Neural cell (in vitro differentiated cells): ENCODE measurements around the gene ADH4. TPM values are rescaled to one million over a fixed set of nuclear protein-coding genes. Genes with fewer than 3 reads are reported as not detected.

ENCODE experiments used
- H2AFZ ChIP-seq: fragments of 200-600, 300-800 bp; sonication (generic), shearing (Covaris generic); 2 replicates; pipeline ENCODE4 v1.6.0; 2014; ENCODE audit warnings: low read depth, mild to moderate bottlenecking, antibody characterized with exemption, low read length, moderate library complexity
- H3F3A ChIP-seq: fragments of 200-600 bp; shearing (Covaris generic); 2 replicates; pipeline ENCODE4 v1.6.1; 2016; ENCODE audit warnings: mild to moderate bottlenecking, moderate library complexity, mixed read lengths, antibody characterized with exemption, low read length; ENCODE audit not compliant: insufficient read depth, poor library complexity, severe bottlenecking
- H3K27ac ChIP-seq: fragments of 200-600, 300-800 bp; sonication (generic), shearing (Covaris generic); 2 replicates; pipeline ENCODE4 v1.5.1; 2014; ENCODE audit warnings: mild to moderate bottlenecking, low read length, moderate library complexity
- H3K27me3 ChIP-seq: fragments of 300-800, 200-600 bp; sonication (generic), shearing (Covaris generic); 2 replicates; pipeline ENCODE4 v1.6.0; 2014; ENCODE audit warnings: mild to moderate bottlenecking, low read depth, low read length, moderate library complexity; ENCODE audit not compliant: insufficient read depth
- H3K36me3 ChIP-seq: fragments of 300-800, 200-600 bp; sonication (generic), shearing (Covaris generic); 2 replicates; pipeline ENCODE4 v1.5.1; 2014; ENCODE audit warnings: mild to moderate bottlenecking, antibody characterized with exemption, low read length, moderate library complexity; ENCODE audit not compliant: insufficient read depth
- H3K4me2 ChIP-seq: fragments of 300-800, 200-600 bp; sonication (generic), shearing (Covaris generic); 2 replicates; pipeline ENCODE4 v1.6.0; 2014; ENCODE audit warnings: mild to moderate bottlenecking, low read length
- H3K4me3 ChIP-seq: fragments of 300-800, 200-600 bp; sonication (generic), shearing (Covaris generic); 2 replicates; pipeline ENCODE4 v1.5.1; 2014; ENCODE audit warnings: mild to moderate bottlenecking, low read length, moderate library complexity
- H3K79me2 ChIP-seq: fragments of 200-600 bp; shearing (Covaris generic); replicated peaks from 2 replicates; pipeline ENCODE4 v1.6.0; 2014; ENCODE audit warnings: mild to moderate bottlenecking, low read length, moderate library complexity; ENCODE audit not compliant: insufficient read depth
- H3K9ac ChIP-seq: fragments of 300-800, 200-600 bp; sonication (generic), shearing (Covaris generic); 2 replicates; pipeline ENCODE4 v1.6.1; 2016; ENCODE audit warnings: mild to moderate bottlenecking, low read length, mixed read lengths
- H3K9me2 ChIP-seq: fragments of 200-600 bp; shearing (Covaris generic); 2 replicates; pipeline ENCODE4 v1.6.1; 2016; ENCODE audit warnings: mild to moderate bottlenecking, low read length, mixed read lengths; ENCODE audit not compliant: insufficient read depth
- H3K9me3 ChIP-seq: fragments of 200-600, 300-800 bp; sonication (generic), shearing (Covaris generic); 2 replicates; pipeline ENCODE4 v1.6.1; 2016; ENCODE audit warnings: mild to moderate bottlenecking, mixed run types, low read length, moderate library complexity, mixed read lengths
- H4K20me1 ChIP-seq: fragments of 200-600 bp; shearing (Covaris generic); 2 replicates; pipeline ENCODE4 v1.6.1; 2016; ENCODE audit warnings: mild to moderate bottlenecking, mixed run types; ENCODE audit not compliant: insufficient read depth
- EP300 ChIP-seq: fragments of 450-650 bp; conservative IDR thresholded peaks from 2 replicates; pipeline ENCODE4 v1.6.1; 2014; ENCODE audit warnings: antibody characterized with exemption, mild to moderate bottlenecking, moderate library complexity; ENCODE audit not compliant: poor library complexity, severe bottlenecking
- EZH2 ChIP-seq: fragments of 200-600, 300-800 bp; shearing (Covaris generic), sonication (generic); IDR thresholded peaks from 2 replicates; pipeline ENCODE4 v1.6.1; 2014; ENCODE audit warnings: antibody characterized with exemption, low read length, borderline replicate concordance, mild to moderate bottlenecking; ENCODE audit not compliant: insufficient read depth, poor library complexity, severe bottlenecking
- MXI1 ChIP-seq: fragments of 450-650 bp; conservative IDR thresholded peaks from 2 replicates; pipeline ENCODE4 v1.6.1; 2014; ENCODE audit warnings: antibody characterized with exemption, mild to moderate bottlenecking; ENCODE audit not compliant: poor library complexity, severe bottlenecking
- POLR2AphosphoS5 ChIP-seq: IDR thresholded peaks from 2 replicates; pipeline ENCODE4 v1.6.1; 2012
- RAD21 ChIP-seq: fragments of 450-650 bp; conservative IDR thresholded peaks from 2 replicates; pipeline ENCODE4 v1.6.1; 2014; ENCODE audit warnings: antibody characterized with exemption, mild to moderate bottlenecking, moderate library complexity
- SMC3 ChIP-seq: fragments of 450-650 bp; conservative IDR thresholded peaks from 2 replicates; pipeline ENCODE4 v1.6.1; 2014; ENCODE audit warnings: antibody characterized with exemption, mild to moderate bottlenecking, moderate library complexity; ENCODE audit not compliant: poor library complexity
- TAF1 ChIP-seq: IDR thresholded peaks from 2 replicates; pipeline ENCODE4 v1.6.1; 2012; ENCODE audit warnings: low read depth
- polyA plus RNA-seq: library from polyadenylated mRNA; depleted of rRNA; stranded (reverse); fragments of >200 nt; gene quantifications from 2 replicates; pipeline ENCODE4 v1.2.3, GENCODE V29; 2014
- TF ChIP-seq, protein P1 (sequence below): IDR thresholded peaks from 2 replicates; pipeline ENCODE4 v1.6.1; 2012; ENCODE audit warnings: borderline replicate concordance
- TF ChIP-seq, protein P2 (sequence below): fragments of 450-650 bp; IDR thresholded peaks from 2 replicates; pipeline ENCODE4 v1.5.1; 2014; ENCODE audit warnings: antibody characterized with exemption, mild to moderate bottlenecking, moderate library complexity; ENCODE audit not compliant: poor library complexity, severe bottlenecking

The ADH4 gene
- polyA plus RNA-seq, 1 donor from 2014 or later = not detected

DNA sequence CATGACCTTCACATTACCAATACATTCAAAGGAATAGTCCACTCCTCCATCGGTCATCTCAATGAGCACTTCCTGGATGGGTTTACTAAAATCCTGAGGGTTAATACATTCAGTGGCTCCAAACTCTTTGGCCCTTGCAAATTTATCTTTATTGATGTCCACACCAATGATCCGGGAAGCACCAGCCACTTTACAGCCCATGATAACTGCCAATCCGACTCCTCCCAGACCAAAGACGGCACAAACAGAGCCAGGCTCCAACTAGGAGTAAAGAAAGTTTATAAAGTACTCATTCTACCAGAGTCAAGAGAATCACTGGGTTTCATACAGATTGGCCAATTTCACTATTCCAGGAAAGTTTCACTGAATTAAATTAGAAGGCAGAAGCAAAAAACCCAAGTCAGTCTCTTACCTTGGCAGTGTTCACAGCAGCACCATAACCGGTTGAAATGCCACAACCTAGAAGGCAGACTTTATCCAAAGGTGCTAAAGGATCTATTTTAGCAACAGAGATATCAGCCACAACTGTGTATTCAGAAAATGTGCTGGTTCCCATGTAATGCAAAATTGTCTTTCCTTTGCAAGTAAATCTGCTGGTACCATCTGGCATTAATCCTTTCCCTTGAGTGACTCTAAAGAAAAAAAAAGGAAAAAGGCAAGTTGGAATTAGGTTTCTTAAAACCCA lies 67.7 kb downstream of the ADH4 start:
- Histone ChIP-seq H3K4me3 (no peak overlapping the region), H2AFZ (no peak overlapping the region), H3F3A (no peaks in the 10 kb centered on the region), H3K27me3 (no peaks in the 10 kb centered on the region), H4K20me1 (no peaks in the 10 kb centered on the region), H3K4me2 (no peak overlapping the region), H3K9me2 (no peaks in the 10 kb centered on the region), H3K9me3 (no peaks in the 10 kb centered on the region), H3K36me3 (peaks cover 16% of the 10 kb centered on the region), H3K9ac (no peak overlapping the region), H3K79me2 (peaks cover 4% of the 10 kb centered on the region), H3K27ac (no peak overlapping the region)
- TF ChIP-seq TAF1 (no peak), EP300 (no peak), POLR2AphosphoS5 (no peak)
- TF ChIP-seq, protein P1, sequence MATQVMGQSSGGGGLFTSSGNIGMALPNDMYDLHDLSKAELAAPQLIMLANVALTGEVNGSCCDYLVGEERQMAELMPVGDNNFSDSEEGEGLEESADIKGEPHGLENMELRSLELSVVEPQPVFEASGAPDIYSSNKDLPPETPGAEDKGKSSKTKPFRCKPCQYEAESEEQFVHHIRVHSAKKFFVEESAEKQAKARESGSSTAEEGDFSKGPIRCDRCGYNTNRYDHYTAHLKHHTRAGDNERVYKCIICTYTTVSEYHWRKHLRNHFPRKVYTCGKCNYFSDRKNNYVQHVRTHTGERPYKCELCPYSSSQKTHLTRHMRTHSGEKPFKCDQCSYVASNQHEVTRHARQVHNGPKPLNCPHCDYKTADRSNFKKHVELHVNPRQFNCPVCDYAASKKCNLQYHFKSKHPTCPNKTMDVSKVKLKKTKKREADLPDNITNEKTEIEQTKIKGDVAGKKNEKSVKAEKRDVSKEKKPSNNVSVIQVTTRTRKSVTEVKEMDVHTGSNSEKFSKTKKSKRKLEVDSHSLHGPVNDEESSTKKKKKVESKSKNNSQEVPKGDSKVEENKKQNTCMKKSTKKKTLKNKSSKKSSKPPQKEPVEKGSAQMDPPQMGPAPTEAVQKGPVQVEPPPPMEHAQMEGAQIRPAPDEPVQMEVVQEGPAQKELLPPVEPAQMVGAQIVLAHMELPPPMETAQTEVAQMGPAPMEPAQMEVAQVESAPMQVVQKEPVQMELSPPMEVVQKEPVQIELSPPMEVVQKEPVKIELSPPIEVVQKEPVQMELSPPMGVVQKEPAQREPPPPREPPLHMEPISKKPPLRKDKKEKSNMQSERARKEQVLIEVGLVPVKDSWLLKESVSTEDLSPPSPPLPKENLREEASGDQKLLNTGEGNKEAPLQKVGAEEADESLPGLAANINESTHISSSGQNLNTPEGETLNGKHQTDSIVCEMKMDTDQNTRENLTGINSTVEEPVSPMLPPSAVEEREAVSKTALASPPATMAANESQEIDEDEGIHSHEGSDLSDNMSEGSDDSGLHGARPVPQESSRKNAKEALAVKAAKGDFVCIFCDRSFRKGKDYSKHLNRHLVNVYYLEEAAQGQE = no peak

DNA sequence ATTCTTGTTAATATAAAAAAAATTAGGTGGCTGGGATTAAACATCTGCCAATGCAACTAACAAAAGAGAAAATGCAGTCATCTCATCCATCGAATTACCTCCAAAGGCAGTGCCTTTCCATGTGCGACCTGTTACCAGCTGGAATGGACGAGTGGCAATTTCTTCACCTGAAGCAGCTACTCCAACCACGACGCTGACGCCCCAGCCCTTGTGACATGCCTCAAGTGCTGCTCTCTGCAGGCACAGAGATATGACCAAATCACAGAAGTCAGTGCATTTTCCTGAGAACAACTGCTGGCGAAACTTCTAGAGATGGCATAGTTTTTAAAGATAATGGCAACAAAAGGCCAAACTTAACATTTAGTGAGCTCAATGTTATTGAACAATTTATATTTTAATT lies 69.3 kb downstream of the ADH4 start:
- H3K9me3 ChIP-seq = no peaks in the 10 kb centered on the region
- no peak for TF ChIP-seq MXI1
- no peak for TF ChIP-seq TAF1
- no peak for TF ChIP-seq EZH2
- TF ChIP-seq RAD21 = no peak
- no peak for TF ChIP-seq SMC3
- TF ChIP-seq POLR2AphosphoS5 = no peak
- TF ChIP-seq, protein P1 = no peak
- no peak for TF ChIP-seq EP300
- TF ChIP-seq, protein P2, sequence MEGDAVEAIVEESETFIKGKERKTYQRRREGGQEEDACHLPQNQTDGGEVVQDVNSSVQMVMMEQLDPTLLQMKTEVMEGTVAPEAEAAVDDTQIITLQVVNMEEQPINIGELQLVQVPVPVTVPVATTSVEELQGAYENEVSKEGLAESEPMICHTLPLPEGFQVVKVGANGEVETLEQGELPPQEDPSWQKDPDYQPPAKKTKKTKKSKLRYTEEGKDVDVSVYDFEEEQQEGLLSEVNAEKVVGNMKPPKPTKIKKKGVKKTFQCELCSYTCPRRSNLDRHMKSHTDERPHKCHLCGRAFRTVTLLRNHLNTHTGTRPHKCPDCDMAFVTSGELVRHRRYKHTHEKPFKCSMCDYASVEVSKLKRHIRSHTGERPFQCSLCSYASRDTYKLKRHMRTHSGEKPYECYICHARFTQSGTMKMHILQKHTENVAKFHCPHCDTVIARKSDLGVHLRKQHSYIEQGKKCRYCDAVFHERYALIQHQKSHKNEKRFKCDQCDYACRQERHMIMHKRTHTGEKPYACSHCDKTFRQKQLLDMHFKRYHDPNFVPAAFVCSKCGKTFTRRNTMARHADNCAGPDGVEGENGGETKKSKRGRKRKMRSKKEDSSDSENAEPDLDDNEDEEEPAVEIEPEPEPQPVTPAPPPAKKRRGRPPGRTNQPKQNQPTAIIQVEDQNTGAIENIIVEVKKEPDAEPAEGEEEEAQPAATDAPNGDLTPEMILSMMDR = no peak
- no peaks in the 10 kb centered on the region for H3F3A ChIP-seq
- no peak overlapping the region for H3K27ac ChIP-seq
- no peaks in the 10 kb centered on the region for H4K20me1 ChIP-seq
- H3K4me2 ChIP-seq = no peak overlapping the region
- no peaks in the 10 kb centered on the region for H3K9me2 ChIP-seq
- H3K4me3 ChIP-seq = no peak overlapping the region
- no peaks in the 10 kb centered on the region for H3K27me3 ChIP-seq
- peaks cover 9% of the 10 kb centered on the region for H3K36me3 ChIP-seq
- no peak overlapping the region for H2AFZ ChIP-seq
- H3K9ac ChIP-seq = no peak overlapping the region
- no peaks in the 10 kb centered on the region for H3K79me2 ChIP-seq

Other genes with a start within 250 kb of the ADH4 start
- 172 and 189 TPM in 2 replicates for gene EIF4E, start 215.2 kb downstream of the ADH4 start, polyA plus RNA-seq
- gene METAP1, start 148.6 kb downstream of the ADH4 start, polyA plus RNA-seq = 24.5 and 26.4 TPM in 2 replicates
- 185 and 201 TPM in 2 replicates for gene ADH5, start 55.5 kb downstream of the ADH4 start, polyA plus RNA-seq
- not detected in 2 replicates for gene ADH6, start 74.9 kb upstream of the ADH4 start, polyA plus RNA-seq
- gene ADH1A, start 146.7 kb upstream of the ADH4 start, polyA plus RNA-seq = not detected in 2 replicates
- gene ADH1B, start 177.1 kb upstream of the ADH4 start, polyA plus RNA-seq = not detected in 2 replicates
- gene ADH1C, start 208.4 kb upstream of the ADH4 start, polyA plus RNA-seq = not detected in 2 replicates